HG02943 (cell line): ENCODE measurements around the gene OR5H2.
A peak's percentile ranks its signal among the peaks of the same experiment; 100 is the strongest.
"Not testable (repeated sequence)": the region's sequence is repeated elsewhere in the genome, so short reads cannot be mapped to it uniquely, and the experiment has no call there.

Source experiments
- ATAC-seq: cut with Tn5 transposase; IDR thresholded peaks from one replicate; pipeline ENCODE4 v1.9.1; 2021; ENCODE audit warnings: mild to moderate bottlenecking, low read depth, moderate library complexity; ENCODE audit not compliant: unreplicated experiment

OR5H2 gene

GRCh38 chr3:98282205-98282604 is at the start of gene OR5H2:
Gene OR5H2 (plus strand): TSS chr3:98282505. CDS start chr3:98282903, 398 bp downstream.
- no peak for ATAC-seq

GRCh38 chr3:98233468-98233867 is 48.8 kb upstream of the OR5H2 start:
- no peak for ATAC-seq

GRCh38 chr3:98240131-98240530 is 42.2 kb upstream of the OR5H2 start:
- ATAC-seq = no peak

GRCh38 chr3:98242155-98242554 is 40.1 kb upstream of the OR5H2 start:
- no peak for ATAC-seq

- no peak for ATAC-seq
Measured at GRCh38 chr3:98243843-98244242, 38.5 kb upstream of the OR5H2 start.

- ATAC-seq = no peak
Measured at GRCh38 chr3:98246142-98246541, 36.2 kb upstream of the OR5H2 start.

- ATAC-seq = not testable (repeated sequence)
Measured at GRCh38 chr3:98256026-98256425, 26.3 kb upstream of the OR5H2 start.

GRCh38 chr3:98259707-98260106 is 22.6 kb upstream of the OR5H2 start:
- peak; percentile 57 for ATAC-seq

- ATAC-seq = no peak
Measured at GRCh38 chr3:98262046-98262445, 20.3 kb upstream of the OR5H2 start.

GRCh38 chr3:98263944-98264343 is 18.4 kb upstream of the OR5H2 start, which contains the start of gene OR5H6:
Gene OR5H6 (plus strand): TSS chr3:98264244. CDS start chr3:98264333, 89 bp downstream.
- ATAC-seq = no peak

GRCh38 chr3:98269846-98270245 is 12.5 kb upstream of the OR5H2 start:
- no peak for ATAC-seq

- no peak for ATAC-seq
Measured at GRCh38 chr3:98272126-98272525, 10.2 kb upstream of the OR5H2 start.

- no peak for ATAC-seq
Measured at GRCh38 chr3:98274914-98275313, 7.4 kb upstream of the OR5H2 start.

- ATAC-seq = no peak
Measured at GRCh38 chr3:98290916-98291315, 8.6 kb downstream of the OR5H2 start.

GRCh38 chr3:98291332-98291957 is 9.1 kb downstream of the OR5H2 start:
- ATAC-seq = no peak

GRCh38 chr3:98322101-98322500 is 39.8 kb downstream of the OR5H2 start:
- ATAC-seq = no peak

- ATAC-seq = no peak
Measured at GRCh38 chr3:98322686-98323085, 40.4 kb downstream of the OR5H2 start.

GRCh38 chr3:98323425-98323824 is 41.1 kb downstream of the OR5H2 start:
- no peak for ATAC-seq

- ATAC-seq = no peak
Measured at GRCh38 chr3:98325055-98325454, 42.8 kb downstream of the OR5H2 start.

GRCh38 chr3:98326105-98326893 is 44.0 kb downstream of the OR5H2 start:
- ATAC-seq = no peak

- ATAC-seq = no peak
Measured at GRCh38 chr3:98326945-98327344, 44.6 kb downstream of the OR5H2 start.

- peak; percentile 2 for ATAC-seq
Measured at GRCh38 chr3:98328933-98329332, 46.6 kb downstream of the OR5H2 start.
